Endometrial microvascular endothelial cells (primary cell): ENCODE measurements around the gene ETV4. TPM values are rescaled to one million over a fixed set of nuclear protein-coding genes. Genes with fewer than 3 reads are reported as not detected.

Source experiments
- in situ Hi-C: cut with HindIII; loops from 2 replicates; pipeline ENCODE4 v1.10.0; 2017; ENCODE audit warnings: low sequenced_read_pairs, low pct_unique_long_range_greater_than_20kb; ENCODE audit errors: inconsistent ontology term
- total RNA-seq: library from RNA; depleted of rRNA; stranded (reverse); fragments of >200 nt; gene quantifications from one replicate; pipeline ENCODE4 v1.2.3, GENCODE V29; 2015; ENCODE audit errors: inconsistent ontology term

ETV4 gene
- total RNA-seq, 1 donor from 2014 or later = 15.1 TPM

DNA sequence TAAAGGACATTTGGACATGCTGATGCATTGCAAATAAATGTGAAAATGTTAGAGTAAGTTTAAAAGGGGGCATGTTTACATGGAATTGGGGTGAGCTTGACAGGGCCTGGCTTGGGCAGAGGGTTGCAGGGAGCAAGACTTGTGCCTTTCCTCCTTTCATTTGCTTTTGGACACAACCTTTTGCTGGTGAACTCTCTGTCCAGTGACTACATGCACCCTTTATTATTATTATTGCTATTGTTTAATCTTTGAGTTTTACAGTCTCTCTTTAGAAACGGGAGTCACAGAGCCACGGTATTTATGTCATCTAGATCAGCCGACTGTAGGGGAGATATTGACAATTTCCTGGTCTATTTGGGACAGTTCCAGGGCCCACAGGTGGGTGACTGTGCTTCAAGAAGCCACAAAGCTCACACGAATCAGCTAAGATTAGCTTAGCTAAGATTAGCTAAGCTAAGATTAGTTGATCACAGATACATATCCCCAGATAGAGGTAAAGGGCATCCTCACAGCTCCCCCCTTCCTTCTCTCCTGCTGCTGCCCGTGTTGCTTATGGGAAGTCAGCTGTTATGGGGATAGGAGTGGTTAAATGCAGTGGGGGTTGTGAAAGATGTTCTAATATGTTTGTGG, 28.9 kb upstream of the ETV4 start:
- in situ Hi-C loops = no loop called here

- in situ Hi-C loops = no loop called here
These were observed 28.2 kb upstream of the ETV4 start for GRCh38 chr17:43574348-43574747.

- in situ Hi-C loops = no loop called here
These were observed 27.6 kb upstream of the ETV4 start for GRCh38 chr17:43573579-43574321.

GRCh38 chr17:43572368-43572980, 26.3 kb upstream of the ETV4 start:
- in situ Hi-C loops = no loop called here

DNA sequence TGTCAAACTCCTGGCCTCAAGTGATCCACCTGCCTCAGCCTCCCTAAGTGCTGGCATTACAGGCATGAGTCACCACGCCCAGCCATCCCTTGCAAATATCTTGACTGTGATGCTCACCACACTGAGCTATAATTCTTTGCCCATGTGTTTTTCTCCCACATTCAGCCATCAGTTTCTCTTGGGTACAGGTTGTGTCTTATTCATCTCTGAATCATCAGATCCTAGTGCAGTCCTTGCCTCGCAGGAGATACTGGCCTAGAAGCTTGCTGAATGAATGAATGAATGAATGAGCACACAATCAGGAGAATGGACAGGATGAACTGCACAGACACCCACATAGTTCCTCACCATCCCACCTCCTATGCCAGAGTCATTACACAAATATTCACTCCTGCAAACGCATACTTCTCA, 24.4 kb upstream of the ETV4 start:
- in situ Hi-C loops = no loop called here

GRCh38 chr17:43568506-43569082, 22.5 kb upstream of the ETV4 start:
- in situ Hi-C loops = no loop called here

DNA sequence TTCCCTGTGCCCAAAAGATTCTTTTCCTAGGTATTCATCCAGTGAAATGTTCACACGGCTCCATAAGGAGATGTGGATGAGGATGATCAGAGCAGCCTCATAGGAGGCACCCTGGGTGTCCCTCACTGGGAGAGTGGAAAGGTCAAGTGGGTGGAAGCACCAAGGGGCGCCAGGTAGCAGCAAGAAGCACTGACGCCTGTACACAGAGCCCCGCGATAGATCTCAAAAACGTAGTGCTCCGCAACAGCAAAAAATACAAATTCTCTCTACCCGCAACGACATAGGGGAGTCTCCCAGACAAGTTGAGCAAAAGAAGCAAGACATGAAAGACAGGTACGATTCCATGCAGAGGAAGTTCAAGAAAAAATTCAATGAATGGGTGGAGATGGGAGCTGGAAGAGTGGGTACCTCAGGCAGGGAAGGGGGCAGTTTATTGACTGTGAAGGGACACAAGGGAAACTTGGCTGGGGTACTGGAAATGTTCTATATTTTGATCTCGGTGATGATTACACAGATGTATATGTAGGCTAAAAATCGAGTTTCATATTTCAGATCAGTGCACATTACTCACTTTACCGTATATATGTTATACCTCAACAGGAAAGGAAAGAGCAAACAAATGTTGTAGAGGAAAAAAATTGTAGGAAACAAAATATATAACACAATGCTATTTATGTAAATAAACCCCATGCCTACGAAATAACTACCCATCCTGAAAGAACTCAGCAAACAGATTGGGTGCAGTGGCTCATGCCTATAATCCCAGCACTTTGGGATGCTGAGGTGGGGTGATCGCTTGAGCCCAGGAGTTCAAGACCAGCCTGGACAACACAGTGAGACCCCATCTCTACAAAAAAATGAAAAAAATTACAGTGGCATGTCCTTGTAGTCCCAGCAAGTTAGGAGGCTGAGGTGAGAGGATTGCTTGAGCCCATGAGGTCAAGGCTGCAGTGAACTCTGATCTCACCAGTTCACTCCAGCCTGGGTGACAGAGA, 17.8 kb upstream of the ETV4 start:
- in situ Hi-C loops = no loop called here

DNA sequence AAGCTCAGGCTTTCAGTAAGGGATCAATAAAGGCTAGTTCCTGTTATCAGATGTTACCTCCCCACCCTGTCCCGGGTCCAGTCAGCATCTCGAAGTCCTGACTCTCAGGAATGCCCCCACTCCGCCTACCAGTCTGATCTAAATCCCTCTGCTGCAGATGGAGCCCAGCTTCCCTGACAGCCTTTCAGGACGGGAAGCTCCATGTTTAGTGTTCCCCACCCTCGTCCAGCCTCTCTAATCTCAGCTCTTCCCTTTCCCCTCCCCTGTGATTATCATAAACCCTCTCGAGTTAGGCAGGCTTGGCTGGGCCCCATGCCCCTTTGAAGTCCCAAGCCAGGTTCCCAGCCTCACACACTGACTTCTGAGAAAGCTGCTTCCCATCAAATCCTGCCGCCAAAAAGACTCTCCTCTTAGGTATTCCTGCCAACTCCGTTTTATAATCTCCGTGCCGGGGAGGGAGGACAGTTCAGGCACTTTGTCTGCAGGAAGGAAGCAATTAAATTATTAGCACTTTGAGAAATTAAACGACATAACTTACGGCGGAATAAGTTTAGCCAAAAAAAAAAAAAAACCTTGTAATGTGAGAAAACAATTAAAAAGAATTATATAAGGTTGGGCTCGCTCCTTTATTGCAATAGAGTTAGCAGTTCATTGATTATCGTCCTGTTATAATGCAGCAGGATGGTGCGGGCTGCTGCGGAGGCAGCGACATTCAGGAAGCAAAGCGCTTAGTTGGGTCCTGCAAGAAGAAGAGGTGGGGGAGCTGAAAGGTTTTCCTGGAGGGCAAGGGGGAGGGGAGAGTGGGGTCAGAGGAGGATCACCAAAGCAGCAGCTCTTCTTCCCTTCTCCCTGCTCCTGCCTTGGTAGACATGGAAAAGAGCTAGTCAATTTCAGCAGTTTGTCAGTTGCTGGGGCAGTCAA, 16.8 kb upstream of the ETV4 start:
- in situ Hi-C loops = no loop called here

GRCh38 chr17:43560461-43561427, 14.6 kb upstream of the ETV4 start:
- in situ Hi-C loops = no loop called here

DNA sequence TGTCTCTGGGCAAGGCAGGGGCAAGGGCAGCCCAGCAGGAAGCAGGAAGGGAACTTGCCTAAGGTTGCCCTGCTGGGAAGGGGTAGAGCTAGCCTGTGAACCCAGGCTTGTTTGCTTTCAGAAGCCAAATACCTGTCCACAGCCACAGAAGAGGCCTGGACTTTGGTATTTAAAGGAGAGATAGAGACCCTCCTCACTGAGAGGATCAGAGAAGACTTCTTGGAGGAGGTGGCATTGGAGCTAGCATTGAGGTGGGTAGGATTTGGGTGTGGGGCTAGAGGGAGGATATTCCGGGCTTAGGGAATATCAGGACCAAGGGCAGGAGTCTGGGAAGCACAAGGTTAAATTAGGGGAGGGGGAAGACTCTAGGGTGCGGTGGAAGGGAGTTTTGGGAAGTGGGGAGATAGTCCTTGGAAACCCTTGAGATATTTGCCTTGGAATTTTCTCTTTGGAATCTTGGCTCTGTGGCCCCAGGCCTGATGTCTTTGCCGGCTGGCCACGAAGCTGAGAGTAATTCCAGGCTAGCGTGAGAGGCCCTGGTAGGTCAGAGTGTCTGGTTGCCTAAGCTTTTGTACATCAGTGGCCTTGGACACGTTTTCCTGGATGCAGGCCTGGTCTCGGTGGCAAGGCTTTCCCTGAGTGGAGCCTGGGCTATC, 13.1 kb upstream of the ETV4 start:
- in situ Hi-C loops = no loop called here

GRCh38 chr17:43558805-43559160, 12.6 kb upstream of the ETV4 start:
- in situ Hi-C loops = no loop called here

- in situ Hi-C loops = no loop called here
These were observed 10.2 kb upstream of the ETV4 start for GRCh38 chr17:43556292-43556691.

DNA sequence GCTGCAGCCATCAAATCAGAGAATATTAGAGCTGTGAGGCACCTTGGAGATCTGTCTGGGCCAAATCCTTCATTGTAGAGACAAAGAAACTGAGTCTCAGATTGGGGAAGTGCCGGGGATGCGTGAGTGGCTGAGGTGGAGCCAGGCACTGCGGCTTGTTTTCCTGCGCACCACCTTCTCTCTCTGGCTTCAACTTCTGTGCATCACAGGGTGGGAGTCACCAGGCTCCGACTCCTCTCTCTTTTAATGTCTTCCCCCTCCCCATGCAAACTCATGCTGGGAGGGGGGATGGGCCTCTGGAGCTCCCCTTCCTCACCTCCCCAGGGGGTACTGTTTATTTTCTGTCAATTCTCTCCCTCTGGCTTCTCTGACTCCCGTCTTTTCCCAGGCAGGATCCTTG, 8.7 kb upstream of the ETV4 start:
- in situ Hi-C loops = no loop called here

GRCh38 chr17:43553573-43553972, 7.4 kb upstream of the ETV4 start:
- in situ Hi-C loops = no loop called here

DNA sequence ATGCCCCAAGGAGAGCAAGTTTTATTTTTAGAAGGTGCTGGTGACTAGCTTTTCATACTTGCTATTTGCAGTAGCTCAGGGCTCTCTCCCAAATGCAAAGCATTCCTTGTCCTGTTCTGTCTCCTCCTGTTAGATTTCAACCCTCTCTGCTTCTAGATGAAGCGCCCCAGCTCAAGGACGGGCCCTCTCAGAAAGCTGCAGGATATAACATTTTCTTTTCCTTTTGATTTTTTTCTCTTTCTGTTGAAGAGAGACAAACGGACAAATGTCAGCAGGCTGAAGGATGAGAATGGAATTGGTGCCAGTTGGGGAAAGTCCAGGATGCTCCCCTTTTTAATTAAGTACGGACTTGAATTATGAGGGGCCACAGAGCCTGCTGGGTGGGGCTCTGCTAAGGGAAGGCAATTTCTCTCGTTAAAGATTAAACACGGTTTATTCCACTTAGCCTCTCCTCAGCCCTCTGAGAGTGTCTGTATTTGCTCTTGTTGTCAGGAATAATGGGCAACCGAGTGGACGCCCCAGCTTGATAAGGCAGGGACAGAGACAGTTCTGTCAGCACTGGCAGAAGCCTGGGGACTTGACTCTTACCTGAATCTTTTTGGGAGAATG, 6.2 kb upstream of the ETV4 start:
- in situ Hi-C loops = no loop called here

DNA sequence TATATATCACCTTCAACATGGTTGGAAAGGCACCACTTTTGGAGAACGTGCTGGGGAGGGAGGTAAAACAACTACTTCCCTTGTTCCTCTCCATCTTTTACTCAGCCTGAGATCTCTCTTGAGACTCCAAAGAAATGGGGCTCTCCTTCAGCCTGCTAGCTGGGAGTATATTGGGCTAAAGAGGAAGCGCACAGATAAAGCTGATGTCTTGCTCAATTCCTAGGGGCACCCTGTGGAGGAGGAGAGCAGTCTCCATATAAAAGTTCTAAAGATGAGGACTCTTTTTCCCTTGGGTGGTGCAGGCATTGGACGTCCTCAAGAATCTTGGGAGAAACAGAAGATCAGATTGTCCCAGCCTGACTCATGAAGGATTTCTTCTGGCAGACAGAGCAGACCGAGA, 4.6 kb upstream of the ETV4 start:
- in situ Hi-C loops = no loop called here
